Activated naive CD4-positive, alpha-beta T cell treated with anti-CD3 and anti-CD28 coated beads, Interleukin-2, amount 50 U/mL, for 72 hours (primary cell): ENCODE measurements around the gene SPRYD4. TPM values are rescaled to one million over a fixed set of nuclear protein-coding genes. Genes with fewer than 3 reads are reported as not detected.
"Not testable (repeated sequence)": the region's sequence is repeated elsewhere in the genome, so short reads cannot be mapped to it uniquely, and the experiment has no call there.

Source experiments
- ATAC-seq, 2 donors: fragments of 150-1000 bp; cut with Tn5 transposase; 2 replicates each; pipeline ENCODE4 v1.10.0; 2021; ENCODE audit warnings: mild to moderate bottlenecking in 2 of 2, moderate library complexity in 2 of 2
- DNase-seq, 2 donors: peaks; one replicate each; pipeline ENCODE4 v3.0.0; 2021 to 2022; ENCODE audit warnings: low spot score in 2 of 2
- H3K27ac Mint-ChIP-seq, 2 donors: one replicate each; pipeline ENCODE4 v1.8.0; 2022; ENCODE audit warnings: mild to moderate bottlenecking in 2 of 2, mixed read lengths in 2 of 2
- H3K36me3 Mint-ChIP-seq, 2 donors: one replicate each; pipeline ENCODE4 v1.8.0; 2022; ENCODE audit warnings: mixed read lengths in 2 of 2
- H3K9me3 Mint-ChIP-seq, 2 donors: one replicate each; pipeline ENCODE4 v1.8.0; 2022; ENCODE audit warnings: mixed read lengths in 2 of 2
- total RNA-seq, 2 donors: library from RNA; stranded (reverse); gene quantifications; one replicate each; pipeline ENCODE4 v1.2.3, GENCODE V29; 2022

Gene SPRYD4
- total RNA-seq, 2 donors from 2014 or later: 3.4 to 3.9 TPM

DNA sequence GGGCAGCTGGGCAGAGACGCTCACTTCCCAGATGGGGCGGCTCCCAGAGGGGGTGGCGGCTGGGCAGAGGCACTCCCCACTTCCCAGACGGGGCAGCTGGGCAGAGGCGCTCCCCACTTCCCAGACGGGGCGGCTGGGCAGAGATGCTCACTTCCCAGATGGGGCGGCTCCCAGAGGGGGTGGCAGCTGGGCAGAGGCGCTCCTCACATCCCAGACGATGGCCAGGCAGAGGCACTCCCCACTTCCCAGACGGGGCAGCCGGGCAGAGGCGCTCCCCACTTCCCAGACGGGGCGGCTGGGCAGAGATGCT, 25.7 kb downstream of the SPRYD4 start:
- not testable (repeated sequence) for ATAC-seq, H3K27ac Mint-ChIP-seq, DNase-seq, H3K9me3 Mint-ChIP-seq, H3K36me3 Mint-ChIP-seq

DNA sequence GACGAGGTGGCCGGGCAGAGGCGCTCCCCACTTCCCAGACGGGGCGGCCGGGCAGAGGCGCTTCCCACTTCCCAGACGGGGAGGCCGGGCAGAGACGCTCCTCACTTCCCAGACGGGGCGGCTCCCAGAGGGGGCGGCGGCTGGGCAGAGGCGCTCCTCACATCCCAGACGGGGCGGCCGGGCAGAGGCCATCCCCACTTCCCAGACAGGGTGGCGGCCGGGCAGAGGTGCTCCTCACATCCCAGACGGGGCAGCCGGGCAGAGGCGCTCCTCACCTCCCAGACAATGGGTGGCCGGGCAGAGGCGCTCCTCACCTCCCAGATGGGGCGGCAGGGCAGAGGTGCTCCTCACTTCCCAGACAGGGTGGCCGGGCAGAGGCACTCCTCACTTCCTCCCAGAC, 26.1 kb downstream of the SPRYD4 start:
- not testable (repeated sequence) for H3K36me3 Mint-ChIP-seq, H3K27ac Mint-ChIP-seq, H3K9me3 Mint-ChIP-seq, ATAC-seq, DNase-seq

DNA sequence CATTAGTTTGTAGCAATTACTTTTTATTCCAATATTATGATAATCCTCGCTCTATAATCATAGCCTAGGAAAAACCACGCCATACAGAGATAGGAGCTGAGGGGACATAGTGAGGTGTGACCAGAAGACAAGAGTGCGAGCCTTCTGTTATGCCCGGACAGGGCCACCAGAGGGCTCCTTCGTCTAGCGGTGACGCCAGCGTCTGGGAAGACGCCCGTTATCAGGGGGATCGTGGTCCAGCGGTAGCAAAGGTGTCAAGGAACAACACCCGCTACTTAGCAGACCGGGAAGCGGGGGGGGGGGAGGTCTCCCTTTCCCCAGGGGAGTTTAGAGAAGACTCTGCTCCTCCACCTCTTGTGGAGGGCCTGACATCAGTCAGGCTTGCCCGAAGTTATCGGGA, 28.3 kb downstream of the SPRYD4 start:
- H3K27ac Mint-ChIP-seq, H3K9me3 Mint-ChIP-seq, ATAC-seq, H3K36me3 Mint-ChIP-seq: not testable (repeated sequence)
- peak; percentile 55 to 64 for DNase-seq

DNA sequence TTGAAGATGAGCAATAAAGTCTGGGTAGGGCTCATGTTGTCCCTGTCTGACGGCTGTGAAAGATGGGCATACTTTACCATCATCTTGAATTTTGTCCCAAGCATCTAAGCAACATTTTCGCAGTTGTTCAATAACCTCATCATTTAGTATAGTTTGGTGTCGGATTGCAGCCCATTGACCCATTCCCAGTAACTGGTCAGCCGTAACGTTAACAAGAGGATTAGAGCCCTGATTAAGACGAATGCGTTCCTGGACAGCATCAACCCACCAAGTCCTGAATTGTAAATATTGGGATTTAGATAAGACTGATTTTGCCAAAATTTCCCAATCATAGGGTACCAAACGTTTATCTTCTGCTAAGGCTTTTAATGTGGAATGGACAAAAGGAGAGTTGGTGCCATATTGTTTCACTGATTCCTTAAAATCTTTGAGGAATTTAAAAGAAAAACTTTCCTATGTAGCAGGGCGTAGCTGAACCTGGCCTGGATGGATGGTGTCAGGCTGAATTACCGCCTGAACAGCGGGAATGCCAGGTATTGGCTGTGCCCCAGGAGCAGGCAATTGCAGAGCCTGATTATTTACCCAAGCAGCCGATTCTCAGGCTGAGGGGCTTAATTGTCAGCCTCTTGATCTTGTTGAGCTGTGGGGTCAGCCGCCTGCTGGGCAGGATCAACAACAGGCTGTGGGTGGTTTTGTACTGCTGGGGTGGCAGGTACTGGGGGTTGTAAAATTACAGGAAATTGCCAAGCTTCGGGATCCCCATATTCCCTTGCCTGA, 29.9 kb downstream of the SPRYD4 start:
- not testable (repeated sequence) for H3K27ac Mint-ChIP-seq, DNase-seq, H3K9me3 Mint-ChIP-seq, H3K36me3 Mint-ChIP-seq, ATAC-seq

DNA sequence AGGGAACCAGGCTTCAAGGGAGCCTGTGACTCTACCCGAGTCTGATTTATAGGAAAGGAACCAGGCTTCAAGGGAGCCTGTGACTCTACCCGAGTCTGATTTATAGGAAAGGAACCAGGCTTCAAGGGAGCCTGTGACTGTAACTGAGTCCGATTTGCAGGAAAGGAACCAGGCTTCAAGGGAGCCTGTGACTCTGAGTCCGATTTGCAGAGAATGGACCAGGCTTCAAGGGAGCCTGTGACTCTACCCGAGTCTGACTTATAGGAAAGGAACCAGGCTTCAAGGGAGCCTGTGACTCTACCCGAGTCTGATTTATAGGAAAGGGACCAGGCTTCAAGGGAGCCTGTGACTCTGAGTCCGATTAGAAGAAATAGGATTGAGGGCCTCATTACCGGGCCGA, 31.1 kb downstream of the SPRYD4 start:
- not testable (repeated sequence) for ATAC-seq, H3K36me3 Mint-ChIP-seq, DNase-seq, H3K27ac Mint-ChIP-seq, H3K9me3 Mint-ChIP-seq

DNA sequence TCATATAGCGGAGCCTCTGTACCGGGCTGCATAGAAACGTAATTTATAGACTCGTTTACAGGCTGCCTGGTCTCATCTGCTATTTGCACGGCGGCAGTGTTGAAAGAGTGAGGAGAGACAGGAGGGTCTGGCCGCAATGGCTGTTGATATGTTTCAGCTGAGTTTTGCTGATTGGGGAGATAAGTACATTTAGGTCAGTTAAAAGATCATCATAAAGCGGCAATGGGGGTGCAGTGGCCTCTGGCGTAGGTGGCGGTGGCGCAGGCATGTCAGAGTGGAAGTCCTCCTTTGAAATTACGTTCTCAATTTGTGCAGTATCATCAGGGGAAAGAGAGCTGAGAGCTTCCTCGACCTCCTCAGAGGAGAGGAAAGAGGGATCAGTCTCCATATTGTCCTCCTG, 31.5 kb downstream of the SPRYD4 start:
- DNase-seq, H3K9me3 Mint-ChIP-seq, ATAC-seq, H3K36me3 Mint-ChIP-seq, H3K27ac Mint-ChIP-seq: not testable (repeated sequence)

DNA sequence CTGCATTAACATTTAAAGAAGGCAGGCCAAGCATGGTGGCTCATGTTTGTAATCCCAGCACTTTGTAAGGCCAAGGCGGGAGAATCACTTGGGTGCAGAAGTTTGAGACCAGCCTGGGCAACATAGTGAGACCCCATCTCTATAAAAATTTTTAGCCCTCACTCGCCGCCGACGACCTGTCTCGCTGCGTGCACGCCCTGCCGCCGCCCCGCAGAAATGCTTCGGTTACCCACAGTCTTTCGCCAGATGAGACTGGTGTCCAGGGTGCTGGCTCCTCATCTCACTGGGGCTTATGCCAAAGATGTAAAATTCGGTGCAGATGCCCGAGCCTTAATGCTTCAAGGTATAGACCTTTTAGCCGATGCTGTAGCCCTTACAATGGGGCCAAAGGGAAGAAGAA, 42.4 kb downstream of the SPRYD4 start:
- no peak overlapping the region for H3K27ac Mint-ChIP-seq
- ATAC-seq: no peak
- no peak for DNase-seq
- no peaks in the 10 kb centered on the region for H3K9me3 Mint-ChIP-seq
- H3K36me3 Mint-ChIP-seq: no peaks in the 10 kb centered on the region

DNA sequence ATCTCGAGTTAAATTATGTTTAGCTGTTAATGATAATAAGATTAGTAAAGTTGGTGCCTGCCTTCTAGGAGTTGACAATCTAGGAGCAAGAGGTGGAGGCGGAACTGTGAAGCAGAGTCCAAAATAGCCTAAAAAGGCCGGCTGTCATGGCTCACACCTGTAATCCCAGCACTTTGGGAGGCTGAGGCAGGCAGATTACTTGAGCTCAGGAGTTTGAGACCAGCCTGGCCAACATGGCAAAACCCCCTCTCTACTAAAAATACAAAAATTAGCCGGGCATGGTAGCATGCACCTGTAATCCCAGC, 45.6 kb downstream of the SPRYD4 start:
- not testable (repeated sequence) for H3K9me3 Mint-ChIP-seq, H3K36me3 Mint-ChIP-seq

DNA sequence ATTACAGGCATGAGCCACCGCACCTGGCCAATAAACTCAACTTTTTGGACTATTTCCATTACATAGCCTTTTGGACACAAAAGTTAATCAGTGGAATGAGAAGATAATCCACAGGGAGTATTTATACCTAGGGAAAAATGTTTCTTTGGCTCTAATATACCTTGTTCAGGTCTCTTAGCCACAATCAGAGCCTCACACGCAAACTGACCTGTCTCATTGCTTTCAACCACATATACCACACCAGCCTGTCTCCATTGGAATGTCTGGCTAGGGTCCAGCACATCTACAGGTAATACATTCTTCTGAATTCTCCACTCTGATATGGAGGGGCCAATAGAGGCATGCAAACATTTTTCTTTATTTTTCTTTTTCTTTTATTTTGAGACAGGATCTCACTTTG, 49.5 kb downstream of the SPRYD4 start:
- no peak for DNase-seq
- no peaks in the 10 kb centered on the region for H3K36me3 Mint-ChIP-seq
- H3K9me3 Mint-ChIP-seq: no peaks in the 10 kb centered on the region
- no peak for ATAC-seq
- H3K27ac Mint-ChIP-seq: no peak overlapping the region

More for the DNA sequence above, 45.6 kb downstream of the SPRYD4 start:
- not testable (repeated sequence) for DNase-seq, H3K27ac Mint-ChIP-seq
- peak in 1 of 2 donors; percentile 26 for ATAC-seq

DNA sequence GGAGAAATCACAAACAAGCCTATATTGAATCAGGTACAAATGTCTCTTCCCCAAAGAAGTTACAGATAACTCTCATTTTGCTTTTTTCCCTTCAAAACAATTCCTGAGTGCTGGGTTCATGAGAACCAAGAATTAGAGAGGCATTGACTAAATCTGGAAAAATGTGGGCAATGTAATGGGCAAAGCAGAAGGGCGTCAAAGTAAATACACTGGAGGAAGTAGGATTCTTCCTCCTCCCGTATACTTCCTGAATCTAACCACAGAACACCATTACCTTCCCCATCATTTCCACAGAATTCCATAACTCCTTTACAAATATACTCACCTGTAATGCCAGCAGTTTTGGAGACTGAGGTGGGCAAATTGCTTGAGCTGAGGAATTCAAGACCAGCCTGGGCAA, 50.2 kb downstream of the SPRYD4 start:
- H3K9me3 Mint-ChIP-seq: no peaks in the 10 kb centered on the region
- no peak for ATAC-seq

DNA sequence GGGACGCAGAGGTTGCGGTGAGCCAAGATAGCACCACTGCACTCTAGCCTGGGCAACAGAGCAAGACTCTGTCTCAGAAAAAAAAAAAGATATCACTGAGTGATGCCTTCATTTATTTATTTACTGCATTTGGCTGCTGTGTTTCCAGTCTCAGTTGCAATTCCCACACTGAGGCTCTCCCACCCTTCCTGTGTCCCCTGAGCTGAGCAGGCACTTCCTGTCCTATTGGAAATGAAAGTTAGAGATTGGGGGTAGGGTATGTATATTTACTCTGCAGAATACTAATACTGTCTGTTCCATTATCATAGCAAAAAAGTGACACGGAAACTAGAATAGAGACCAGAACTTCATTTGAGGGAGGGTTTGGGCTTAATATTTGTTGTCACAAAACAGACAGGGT, 51.7 kb downstream of the SPRYD4 start:
- H3K36me3 Mint-ChIP-seq: no peaks in the 10 kb centered on the region
- DNase-seq: no peak
- no peak overlapping the region for H3K27ac Mint-ChIP-seq
- no peaks in the 10 kb centered on the region for H3K9me3 Mint-ChIP-seq
- ATAC-seq: no peak

More for the DNA sequence above, 50.2 kb downstream of the SPRYD4 start:
- no peaks in the 10 kb centered on the region for H3K36me3 Mint-ChIP-seq
- no peak overlapping the region for H3K27ac Mint-ChIP-seq
- no peak for DNase-seq

DNA sequence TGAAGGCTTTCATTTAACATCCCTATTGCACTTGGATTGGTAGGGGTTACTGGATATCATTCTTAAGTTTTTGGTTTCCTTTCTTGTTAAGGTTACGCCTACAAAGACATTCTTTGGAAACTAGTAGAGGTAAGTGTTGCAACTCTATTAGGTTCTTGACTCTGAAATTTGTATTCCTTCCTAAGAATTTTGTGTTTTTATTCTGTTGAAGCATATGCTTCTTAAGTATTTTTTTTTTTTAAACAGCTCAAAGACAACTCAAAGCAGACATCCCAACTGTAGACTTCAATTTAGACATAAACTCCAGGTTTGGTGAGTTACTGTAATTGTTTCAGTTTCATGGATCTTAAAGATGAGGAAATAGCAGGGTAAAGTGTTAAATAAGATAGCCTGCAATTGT, 52.1 kb downstream of the SPRYD4 start:
- ATAC-seq (no peak), DNase-seq (no peak)
- H3K9me3 Mint-ChIP-seq: no peaks in the 10 kb centered on the region
- H3K36me3 Mint-ChIP-seq: no peaks in the 10 kb centered on the region
- no peak overlapping the region for H3K27ac Mint-ChIP-seq

DNA sequence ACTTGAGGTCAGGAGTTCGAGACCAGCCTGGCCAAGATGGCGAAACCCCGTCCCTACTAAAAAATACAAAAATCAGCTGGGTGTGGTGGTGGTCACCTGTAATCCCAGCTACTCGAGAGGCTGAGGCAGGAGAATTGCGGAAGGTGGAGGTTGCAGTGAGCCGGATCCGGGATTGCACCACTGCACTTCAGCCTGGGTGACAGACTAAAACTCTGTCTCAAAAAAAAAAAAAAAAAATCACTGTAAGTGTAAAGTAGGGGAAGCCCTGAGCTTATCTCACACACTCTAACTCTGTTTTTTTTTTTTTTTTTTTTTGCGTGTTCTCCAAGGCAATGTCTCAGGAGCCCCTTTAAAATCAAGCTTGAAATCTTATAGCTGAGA, 52.8 kb downstream of the SPRYD4 start:
- Mint-ChIP-seq H3K36me3 (no peaks in the 10 kb centered on the region), H3K9me3 (no peaks in the 10 kb centered on the region), H3K27ac (peak overlapping the region in 1 of 2 donors; percentile 22)
- no peak for DNase-seq
- peak; percentile 41 to 48 for ATAC-seq

DNA sequence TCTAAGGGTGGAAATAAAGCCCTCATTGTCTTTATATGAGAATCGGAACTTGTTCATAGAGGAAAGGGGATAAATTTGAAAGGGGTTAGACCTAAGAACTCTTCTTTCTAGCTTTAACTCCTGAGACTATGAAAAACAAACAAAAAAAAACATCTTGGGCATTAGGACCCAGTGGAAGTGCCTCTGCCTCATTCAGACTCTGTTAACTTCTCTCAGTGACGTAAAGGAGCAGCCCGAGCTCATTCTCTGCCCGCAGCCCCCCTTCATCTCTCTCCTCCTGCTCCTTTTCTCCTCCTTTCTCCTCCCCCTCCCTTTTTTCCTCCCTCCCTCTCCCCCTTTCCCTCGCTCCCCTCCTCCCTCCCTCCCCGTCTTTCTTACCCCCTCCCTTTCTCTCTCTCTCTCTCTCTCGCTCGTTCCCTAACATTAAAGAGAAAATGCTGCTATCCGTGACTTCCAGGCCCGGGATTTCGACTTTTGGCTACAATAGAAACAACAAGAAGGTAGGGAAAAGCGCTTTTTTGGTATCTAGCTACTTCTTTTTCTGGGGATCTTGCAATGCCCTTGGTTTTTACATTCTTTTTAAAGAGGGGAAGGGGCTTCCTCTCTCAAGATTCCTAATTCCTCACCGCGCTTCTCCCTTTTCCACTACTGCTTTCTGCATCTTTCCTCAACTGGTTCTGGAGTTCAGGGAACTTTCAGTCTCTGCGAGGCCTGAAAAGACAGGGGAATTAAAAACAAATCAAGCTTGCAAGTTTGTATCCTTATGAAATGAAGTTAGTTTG, 53.4 kb downstream of the SPRYD4 start, which contains the start of gene RBMS2:
Gene RBMS2 (plus strand): TSS at position 231 of the 782 bp plus-strand sequence. CDS start 204 bp downstream, at position 435.
- peak within 1 kb of the TSS; percentile 40 to 82 for H3K27ac Mint-ChIP-seq
- H3K9me3 Mint-ChIP-seq: no peaks in the 10 kb centered on the region

DNA sequence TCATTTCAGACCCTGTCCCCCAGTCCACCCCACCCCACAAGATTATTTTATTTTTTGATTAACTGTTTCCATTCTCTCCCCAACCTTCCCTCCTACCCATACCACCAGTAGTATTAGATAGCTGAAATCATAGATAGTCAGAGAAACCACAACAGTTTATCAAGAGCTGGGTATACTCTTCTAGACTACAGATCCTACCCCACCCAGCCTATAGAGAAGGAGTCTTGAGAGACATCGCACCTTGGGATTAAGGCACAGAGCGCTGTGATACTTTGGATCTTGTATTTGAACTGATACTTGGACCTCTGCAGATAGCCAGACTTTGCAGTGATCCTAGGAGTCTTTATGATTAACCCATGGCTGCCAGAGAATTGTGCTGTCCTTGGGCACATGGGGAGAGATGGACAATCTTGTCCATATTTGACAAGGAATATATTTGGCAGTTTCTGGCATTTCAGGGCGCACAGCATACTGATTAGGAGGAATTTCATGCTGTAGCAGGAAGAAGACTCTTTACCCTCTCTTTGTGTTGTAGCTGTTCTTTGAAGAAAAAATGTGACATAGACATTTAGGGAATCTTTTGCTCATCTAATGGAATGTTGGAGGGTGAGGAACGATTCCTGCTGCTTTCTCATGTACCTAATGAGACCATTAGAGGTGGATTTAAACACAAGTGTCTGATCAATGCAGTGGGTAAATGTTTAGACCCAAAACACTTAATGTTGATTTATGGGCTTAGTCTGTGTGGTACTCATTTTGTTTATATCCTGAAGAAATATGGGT, 54.2 kb downstream of the SPRYD4 start:
- Mint-ChIP-seq H3K36me3 (no peaks in the 10 kb centered on the region), H3K9me3 (no peaks in the 10 kb centered on the region), H3K27ac (peak overlapping the region in 1 of 2 donors; percentile 40)
- ATAC-seq (peak; percentile 40 to 44), DNase-seq (no peak)

More for the DNA sequence above, 53.4 kb downstream of the SPRYD4 start, which contains the start of gene RBMS2:
- ATAC-seq (peak; percentile 73 to 92), DNase-seq (peak in 1 of 2 donors; percentile 14)
- no peaks in the 10 kb centered on the region for H3K36me3 Mint-ChIP-seq

DNA sequence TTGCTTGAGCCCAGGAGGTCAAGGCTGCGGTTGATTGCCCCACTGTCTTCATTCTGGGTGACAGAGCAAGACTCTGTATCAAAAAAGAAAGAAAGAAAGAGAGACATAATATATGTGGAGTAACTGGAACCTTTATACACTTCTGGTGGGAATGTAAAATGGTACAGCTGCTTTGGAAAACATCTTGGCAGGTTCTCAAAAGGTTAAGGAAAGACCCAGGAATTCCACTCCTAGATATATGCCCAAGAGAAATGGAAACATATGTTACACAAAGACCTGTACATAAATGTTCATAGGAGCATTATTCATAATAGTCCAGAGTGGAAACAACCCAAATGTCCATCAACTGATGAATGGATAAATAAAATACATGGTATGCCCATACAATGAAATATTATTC, 60.5 kb downstream of the SPRYD4 start:
- DNase-seq (no peak), ATAC-seq (no peak)
- no peaks in the 10 kb centered on the region for H3K36me3 Mint-ChIP-seq
- H3K9me3 Mint-ChIP-seq: no peaks in the 10 kb centered on the region
- no peak overlapping the region for H3K27ac Mint-ChIP-seq
